Loucy (cell line): Measurements from ENCODE around the gene KIRREL1.
A peak's percentile ranks its signal among the peaks of the same experiment; 100 is the strongest.

Experiments
- H2AFZ ChIP-seq: fragments of 200-600 bp; sonication (generic); 2 replicates; pipeline ENCODE4 v1.6.0; 2016; ENCODE audit warnings: antibody characterized with exemption, mild to moderate bottlenecking, low read length, moderate library complexity
- H3F3A ChIP-seq: fragments of 200-600 bp; 2 replicates; pipeline ENCODE4 v1.6.0; 2016; ENCODE audit warnings: antibody characterized with exemption, low read depth, mild to moderate bottlenecking
- H3K27me3 ChIP-seq: fragments of 200-600 bp; sonication (generic); 2 replicates; pipeline ENCODE4 v1.6.1; 2014; ENCODE audit warnings: low read length, mild to moderate bottlenecking; ENCODE audit not compliant: insufficient read depth, poor library complexity, severe bottlenecking
- H3K36me3 ChIP-seq: fragments of 200-600 bp; sonication (generic); 2 replicates; pipeline ENCODE4 v1.6.1; 2016; ENCODE audit warnings: low read length; ENCODE audit not compliant: insufficient read depth
- H3K4me1 ChIP-seq: fragments of 200-600 bp; sonication (generic); 2 replicates; pipeline ENCODE4 v1.5.1; 2014; ENCODE audit warnings: low read length, mild to moderate bottlenecking; ENCODE audit not compliant: insufficient read depth, poor library complexity, severe bottlenecking
- H3K4me2 ChIP-seq: fragments of 200-600 bp; sonication (generic); 2 replicates; pipeline ENCODE4 v1.6.0; 2014; ENCODE audit warnings: antibody characterized with exemption, low read length, low read depth, mild to moderate bottlenecking; ENCODE audit not compliant: poor library complexity, severe bottlenecking
- H3K4me3 ChIP-seq: fragments of 200-600 bp; sonication (generic); 2 replicates; pipeline ENCODE4 v1.5.1; 2014; ENCODE audit warnings: low read length, mild to moderate bottlenecking, mixed read lengths; ENCODE audit not compliant: poor library complexity, severe bottlenecking
- H3K79me2 ChIP-seq: fragments of 200-600 bp; sonication (generic); 2 replicates; pipeline ENCODE4 v1.6.1; 2014; ENCODE audit warnings: low read length; ENCODE audit not compliant: insufficient read depth
- H3K9ac ChIP-seq: fragments of 200-600 bp; sonication (generic); 2 replicates; pipeline ENCODE4 v1.6.0; 2014; ENCODE audit warnings: mild to moderate bottlenecking, low read depth, low read length, moderate library complexity; ENCODE audit not compliant: poor library complexity, severe bottlenecking
- H3K9me2 ChIP-seq: fragments of 200-600 bp; sonication (generic); replicated peaks from 2 replicates; pipeline ENCODE4 v1.6.1; 2016; ENCODE audit warnings: low read depth, low read length, mixed read lengths
- H3K9me3 ChIP-seq: fragments of 200-600 bp; sonication (generic); 2 replicates; pipeline ENCODE4 v1.6.1; 2014; ENCODE audit warnings: mild to moderate bottlenecking, antibody characterized with exemption, low read length, low read depth; ENCODE audit not compliant: insufficient read depth
- H4K20me1 ChIP-seq: fragments of 200-600 bp; sonication (generic); 2 replicates; pipeline ENCODE4 v1.6.0; 2014; ENCODE audit warnings: antibody characterized with exemption, low read length, mild to moderate bottlenecking; ENCODE audit not compliant: insufficient read depth, poor library complexity, severe bottlenecking
- EZH2phosphoT487 ChIP-seq: fragments of 200-600 bp; IDR thresholded peaks from 2 replicates; pipeline ENCODE4 v1.6.1; 2018; ENCODE audit warnings: antibody characterized with exemption, mild to moderate bottlenecking, moderate library complexity, borderline replicate concordance
- TF ChIP-seq, protein P1 (sequence below): fragments of 200-600 bp; sonication (generic); conservative IDR thresholded peaks from 2 replicates; pipeline ENCODE4 v1.5.1; 2014; ENCODE audit warnings: mild to moderate bottlenecking, antibody characterized with exemption, low read length

The KIRREL1 gene

DNA sequence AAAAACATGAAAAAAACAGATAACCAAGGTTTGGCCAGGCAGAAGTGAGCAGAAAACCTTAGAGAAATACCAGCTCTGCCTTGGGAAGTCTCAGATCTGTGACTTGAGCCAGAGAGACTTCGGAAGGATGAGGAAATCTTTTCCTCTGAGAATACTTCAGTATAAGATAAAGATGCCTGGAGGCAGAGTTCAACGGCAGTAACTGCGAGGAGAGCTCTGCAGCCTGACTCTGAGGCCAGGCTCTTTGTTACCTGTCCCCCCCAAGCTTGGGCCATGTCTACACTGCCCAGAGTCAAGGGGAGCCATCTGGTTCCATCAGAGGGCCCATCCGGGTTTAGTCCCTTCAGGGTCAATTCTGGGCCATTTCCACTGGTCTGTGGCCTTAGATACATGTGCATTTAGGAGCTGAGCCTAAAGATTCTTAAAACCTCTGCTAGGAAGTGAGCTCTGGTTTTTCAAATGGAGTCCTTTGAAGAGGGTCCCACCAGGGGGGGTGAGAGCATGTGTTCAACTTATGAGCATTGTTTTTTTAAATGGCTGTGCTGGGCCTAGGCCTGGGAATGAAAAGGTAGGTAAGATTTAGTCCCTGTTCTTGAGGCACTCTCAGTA lies 8.7 kb downstream of the KIRREL1 start:
- no peaks in the 10 kb centered on the region for H3K9me3 ChIP-seq
- H3K27me3 ChIP-seq = no peaks in the 10 kb centered on the region
- H3K9me2 ChIP-seq = no peaks in the 10 kb centered on the region
- H3K4me3 ChIP-seq = no peak overlapping the region
- H4K20me1 ChIP-seq = no peaks in the 10 kb centered on the region
- H3K4me2 ChIP-seq = no peak overlapping the region
- no peaks in the 10 kb centered on the region for H3F3A ChIP-seq
- H3K4me1 ChIP-seq = no peaks in the 10 kb centered on the region
- H3K36me3 ChIP-seq = no peaks in the 10 kb centered on the region
- H2AFZ ChIP-seq = no peak overlapping the region
- H3K79me2 ChIP-seq = no peaks in the 10 kb centered on the region
- H3K9ac ChIP-seq = no peak overlapping the region
- TF ChIP-seq EZH2phosphoT487 = no peak
- TF ChIP-seq, protein P1, sequence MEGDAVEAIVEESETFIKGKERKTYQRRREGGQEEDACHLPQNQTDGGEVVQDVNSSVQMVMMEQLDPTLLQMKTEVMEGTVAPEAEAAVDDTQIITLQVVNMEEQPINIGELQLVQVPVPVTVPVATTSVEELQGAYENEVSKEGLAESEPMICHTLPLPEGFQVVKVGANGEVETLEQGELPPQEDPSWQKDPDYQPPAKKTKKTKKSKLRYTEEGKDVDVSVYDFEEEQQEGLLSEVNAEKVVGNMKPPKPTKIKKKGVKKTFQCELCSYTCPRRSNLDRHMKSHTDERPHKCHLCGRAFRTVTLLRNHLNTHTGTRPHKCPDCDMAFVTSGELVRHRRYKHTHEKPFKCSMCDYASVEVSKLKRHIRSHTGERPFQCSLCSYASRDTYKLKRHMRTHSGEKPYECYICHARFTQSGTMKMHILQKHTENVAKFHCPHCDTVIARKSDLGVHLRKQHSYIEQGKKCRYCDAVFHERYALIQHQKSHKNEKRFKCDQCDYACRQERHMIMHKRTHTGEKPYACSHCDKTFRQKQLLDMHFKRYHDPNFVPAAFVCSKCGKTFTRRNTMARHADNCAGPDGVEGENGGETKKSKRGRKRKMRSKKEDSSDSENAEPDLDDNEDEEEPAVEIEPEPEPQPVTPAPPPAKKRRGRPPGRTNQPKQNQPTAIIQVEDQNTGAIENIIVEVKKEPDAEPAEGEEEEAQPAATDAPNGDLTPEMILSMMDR = peak; percentile 13; the same call in 1 of the 2 replicates

DNA sequence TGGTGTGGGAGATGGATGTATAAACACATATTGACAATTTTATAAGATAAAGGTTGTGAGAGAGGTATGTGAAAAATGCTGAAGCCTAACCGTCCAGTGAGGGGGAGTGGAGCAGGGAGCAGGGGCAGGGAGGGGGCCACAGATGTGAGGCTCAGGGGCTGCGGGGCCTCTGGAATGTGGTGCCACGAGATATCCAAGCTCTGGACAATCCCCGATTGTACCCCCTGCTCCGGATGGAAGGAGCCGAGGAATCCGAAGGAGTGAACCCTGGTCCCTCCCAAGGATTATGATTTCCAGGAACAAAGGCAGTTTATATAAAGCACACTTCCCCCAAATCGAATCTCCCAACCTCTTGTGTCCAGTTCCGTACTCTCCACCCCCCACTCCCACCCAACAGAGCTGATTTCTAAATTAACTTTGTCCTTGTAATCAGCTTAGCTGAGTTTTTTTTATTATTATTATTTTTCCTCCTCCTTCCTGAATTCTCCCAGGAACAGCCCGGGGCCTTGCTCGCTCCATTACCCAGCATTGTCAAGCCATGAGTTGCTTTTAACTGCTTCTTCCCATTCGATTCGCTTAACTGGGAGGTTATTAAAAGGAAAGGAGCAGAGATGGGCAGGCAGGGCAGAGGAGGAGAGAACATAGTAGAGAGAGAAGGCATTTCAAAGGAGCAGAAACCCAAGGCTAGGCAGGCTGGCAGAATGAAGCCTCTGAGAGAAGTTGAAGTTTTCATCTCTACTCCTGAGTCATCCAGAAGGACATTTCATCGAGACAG lies 9.4 kb downstream of the KIRREL1 start:
- Histone ChIP-seq H3K9ac (no peak overlapping the region), H3K36me3 (no peaks in the 10 kb centered on the region), H3K9me2 (no peaks in the 10 kb centered on the region), H3F3A (no peaks in the 10 kb centered on the region), H3K9me3 (no peaks in the 10 kb centered on the region), H3K4me1 (no peaks in the 10 kb centered on the region), H2AFZ (no peak overlapping the region), H3K4me3 (no peak overlapping the region), H3K27me3 (no peaks in the 10 kb centered on the region), H3K79me2 (no peaks in the 10 kb centered on the region), H3K4me2 (no peak overlapping the region), H4K20me1 (no peaks in the 10 kb centered on the region)
- TF ChIP-seq EZH2phosphoT487 = no peak
- TF ChIP-seq, protein P1 = no peak

DNA sequence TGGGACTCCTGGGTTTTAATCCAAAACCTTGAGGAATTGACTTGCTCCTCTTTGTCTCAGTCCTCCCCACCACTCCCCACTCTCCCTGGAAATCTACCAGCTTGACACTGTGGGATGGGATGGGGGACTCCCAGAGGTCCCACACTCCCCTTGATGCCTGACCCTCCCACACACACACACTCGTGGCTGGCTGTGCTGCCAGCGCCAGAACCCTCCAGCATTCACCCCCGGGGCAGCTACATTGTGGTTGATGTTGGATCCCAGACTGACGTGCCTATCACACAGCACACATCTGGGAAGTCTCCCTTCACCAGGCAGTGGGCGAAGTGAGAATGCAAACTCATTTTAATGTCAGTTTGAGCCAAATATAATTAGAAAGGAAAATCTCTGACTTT lies 10.0 kb downstream of the KIRREL1 start:
- TF ChIP-seq, protein P1 = no peak
- TF ChIP-seq EZH2phosphoT487 = no peak

More for the DNA sequence above, 10.0 kb downstream of the KIRREL1 start:
- Histone ChIP-seq H2AFZ (no peak overlapping the region), H3F3A (no peaks in the 10 kb centered on the region), H3K9ac (no peak overlapping the region), H3K36me3 (no peaks in the 10 kb centered on the region), H3K9me3 (no peaks in the 10 kb centered on the region), H4K20me1 (no peaks in the 10 kb centered on the region), H3K9me2 (no peaks in the 10 kb centered on the region), H3K4me3 (no peak overlapping the region), H3K4me2 (no peak overlapping the region), H3K79me2 (no peaks in the 10 kb centered on the region), H3K4me1 (no peaks in the 10 kb centered on the region), H3K27me3 (no peaks in the 10 kb centered on the region)
